ENCODE data around the gene CTIF.

The CTIF gene

DNA sequence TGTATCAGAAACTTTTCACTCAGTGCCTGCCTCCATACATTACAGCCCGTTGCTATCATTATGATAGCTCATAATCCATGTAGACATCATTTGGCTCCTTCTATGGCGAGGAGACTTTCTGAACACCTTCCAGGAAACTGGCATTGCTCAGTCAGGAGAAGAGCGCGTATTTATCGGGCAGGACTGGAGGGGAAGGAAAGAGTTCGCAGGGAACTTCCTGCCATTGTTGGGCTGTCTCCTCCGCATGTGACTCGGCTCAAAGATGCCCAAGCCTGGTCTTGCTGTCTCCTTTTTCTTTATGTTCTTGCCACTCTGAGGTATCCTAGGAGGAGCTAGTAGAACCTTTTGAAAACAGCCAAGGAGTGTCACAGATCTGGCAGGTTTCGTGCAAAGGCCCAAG, 156.8 kb downstream of the CTIF start:
- no peak for DNase-seq (ENCODE audit: low spot score)

GRCh38 chr18:48696218-48696617, 157.4 kb downstream of the CTIF start:
- no peak for TF ChIP-seq CTCF (IDR thresholded peaks at IDR 0.05; ENCODE audit: extremely low read depth, missing control alignments)
- DNase-seq (ENCODE audit: low spot score): no peak

More for the DNA sequence above, 156.8 kb downstream of the CTIF start:
- no peak for TF ChIP-seq CTCF (IDR thresholded peaks at IDR 0.05; ENCODE audit: extremely low read depth, missing control alignments)

DNA sequence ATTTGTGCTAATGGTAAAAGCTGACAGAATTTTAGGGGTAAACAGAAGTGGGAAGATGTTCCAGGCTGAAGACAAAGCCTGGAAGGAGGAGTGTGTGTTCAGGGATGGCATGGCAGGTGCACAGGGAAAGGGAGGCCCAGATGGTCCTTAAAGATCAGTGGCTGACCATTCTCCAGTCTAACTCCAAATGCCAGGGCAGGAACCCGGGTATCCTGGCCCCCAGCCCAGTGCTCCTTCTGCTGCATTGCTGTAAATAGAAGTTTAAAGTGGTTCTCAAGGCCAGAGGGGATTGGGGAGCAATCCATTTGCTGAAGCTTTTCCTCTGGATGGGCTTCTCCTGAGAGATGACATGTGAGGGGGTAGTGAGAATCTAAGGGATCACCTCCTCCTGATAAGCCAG, 158.6 kb downstream of the CTIF start:
- TF ChIP-seq CTCF (IDR thresholded peaks at IDR 0.05; ENCODE audit: extremely low read depth, missing control alignments): no peak
- DNase-seq (ENCODE audit: low spot score): no peak

DNA sequence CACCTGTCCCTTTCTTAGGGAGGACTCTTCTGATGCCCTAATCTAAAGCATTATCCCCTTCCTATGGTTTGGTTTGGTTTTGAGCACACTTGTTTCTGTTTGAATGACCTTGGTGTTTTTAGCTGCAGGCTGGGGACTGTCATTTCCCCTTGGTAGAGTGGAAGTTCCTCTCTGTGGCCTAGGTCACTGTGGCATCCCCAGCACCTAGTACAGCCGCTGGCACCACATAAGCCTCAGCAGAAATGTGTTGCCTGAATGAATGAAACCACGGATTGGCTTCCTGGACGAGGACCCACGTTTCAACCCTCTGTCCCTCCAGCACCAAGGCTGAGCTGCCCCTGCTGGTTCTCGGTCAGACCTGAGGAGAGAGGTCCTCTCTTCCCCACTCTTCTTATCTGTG, 159.9 kb downstream of the CTIF start:
- DNase-seq (ENCODE audit: low spot score): no peak
- TF ChIP-seq CTCF (IDR thresholded peaks at IDR 0.05; ENCODE audit: extremely low read depth, missing control alignments): no peak

DNA sequence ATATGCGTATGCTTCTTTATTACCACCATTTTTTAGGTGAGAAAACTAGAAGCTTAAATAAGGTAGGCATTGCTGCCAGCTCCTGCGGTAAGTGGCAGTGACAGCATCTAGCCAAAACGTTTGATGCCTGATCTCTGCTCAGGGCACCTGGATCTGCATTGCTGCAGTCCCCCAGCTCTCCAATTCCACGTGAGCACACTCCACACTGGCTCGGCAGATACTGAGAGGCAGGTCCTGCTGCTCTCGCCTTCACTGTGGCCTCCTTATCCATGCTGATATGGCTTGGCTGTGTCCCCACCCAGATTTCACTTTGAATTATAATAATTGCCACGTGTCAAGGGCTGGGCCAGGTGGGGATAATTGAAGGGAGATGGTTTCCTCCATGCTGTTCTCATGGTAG, 160.9 kb downstream of the CTIF start:
- no peak for TF ChIP-seq CTCF (IDR thresholded peaks at IDR 0.05; ENCODE audit: extremely low read depth, missing control alignments)
- no peak for DNase-seq (ENCODE audit: low spot score)

DNA sequence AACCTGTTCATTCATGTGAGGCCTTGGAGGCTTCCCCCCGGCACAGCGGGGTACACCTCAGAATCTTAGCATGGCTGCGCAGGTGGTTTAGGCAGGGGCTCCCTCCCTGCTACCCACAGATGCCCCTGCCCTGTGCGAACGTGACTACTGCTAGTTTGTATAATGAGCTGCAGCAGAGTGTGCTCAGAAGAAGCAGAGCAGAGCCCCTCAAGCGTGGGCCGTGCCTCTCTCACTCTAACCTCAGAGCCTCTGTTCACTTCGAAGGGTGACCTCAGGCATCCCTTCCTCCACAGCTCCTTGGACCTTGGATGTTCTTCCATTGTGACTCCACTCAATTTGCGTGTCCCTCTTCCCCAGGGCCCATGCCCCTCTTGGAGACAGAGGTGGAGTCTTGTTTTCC, 161.6 kb downstream of the CTIF start:
- TF ChIP-seq CTCF (IDR thresholded peaks at IDR 0.05; ENCODE audit: extremely low read depth, missing control alignments): no peak
- DNase-seq (ENCODE audit: low spot score): no peak

GRCh38 chr18:48702346-48703027, 163.7 kb downstream of the CTIF start:
- DNase-seq (ENCODE audit: low spot score): no peak
- TF ChIP-seq CTCF (IDR thresholded peaks at IDR 0.05; ENCODE audit: extremely low read depth, missing control alignments): no peak
